ENCODE results near the gene PLXNA2.

The PLXNA2 gene

GRCh38 chr1:208135354-208135753 is 108.8 kb downstream of the PLXNA2 start:
- FAIRE-seq: no peak

GRCh38 chr1:208134491-208134890 is 109.7 kb downstream of the PLXNA2 start:
- no peak for FAIRE-seq

- FAIRE-seq: no peak
These were observed 110.8 kb downstream of the PLXNA2 start for GRCh38 chr1:208133355-208133754.

- peak; percentile 3 for FAIRE-seq
These were observed 111.8 kb downstream of the PLXNA2 start for GRCh38 chr1:208132287-208132882.

- no peak for FAIRE-seq
These were observed 112.4 kb downstream of the PLXNA2 start for GRCh38 chr1:208131621-208132286.

GRCh38 chr1:208129487-208129886 is 114.7 kb downstream of the PLXNA2 start:
- FAIRE-seq: no peak

GRCh38 chr1:208129060-208129459 is 115.1 kb downstream of the PLXNA2 start:
- FAIRE-seq: no peak

GRCh38 chr1:208127792-208128529 is 116.2 kb downstream of the PLXNA2 start:
- FAIRE-seq: no peak

GRCh38 chr1:208127284-208127683 is 116.9 kb downstream of the PLXNA2 start:
- no peak for FAIRE-seq

GRCh38 chr1:208126108-208126507 is 118.1 kb downstream of the PLXNA2 start:
- no peak for FAIRE-seq

GRCh38 chr1:208122612-208123358 is 121.4 kb downstream of the PLXNA2 start:
- FAIRE-seq: no peak

GRCh38 chr1:208121813-208122364 is 122.3 kb downstream of the PLXNA2 start:
- no peak for FAIRE-seq

- no peak for FAIRE-seq
These were observed 123.8 kb downstream of the PLXNA2 start for GRCh38 chr1:208120431-208120790.

GRCh38 chr1:208118841-208119606 is 125.2 kb downstream of the PLXNA2 start:
- FAIRE-seq: no peak

- no peak for FAIRE-seq
These were observed 125.9 kb downstream of the PLXNA2 start for GRCh38 chr1:208118306-208118705.

- FAIRE-seq: no peak
These were observed 126.4 kb downstream of the PLXNA2 start for GRCh38 chr1:208117826-208118225.

GRCh38 chr1:208117409-208117808 is 126.8 kb downstream of the PLXNA2 start:
- FAIRE-seq: no peak

- FAIRE-seq: no peak
These were observed 128.1 kb downstream of the PLXNA2 start for GRCh38 chr1:208115924-208116640.

- no peak for FAIRE-seq
These were observed 131.2 kb downstream of the PLXNA2 start for GRCh38 chr1:208113011-208113410.

- no peak for FAIRE-seq
These were observed 131.8 kb downstream of the PLXNA2 start for GRCh38 chr1:208112401-208112800.

GRCh38 chr1:208111646-208112190 is 132.5 kb downstream of the PLXNA2 start:
- no peak for FAIRE-seq
